Urinary bladder (tissue), 4 donors: ENCODE measurements around the gene BIRC3. TPM values are rescaled to one million over a fixed set of nuclear protein-coding genes. Genes with fewer than 3 reads are reported as not detected.
"Not testable (repeated sequence)": the region's sequence is repeated elsewhere in the genome, so short reads cannot be mapped to it uniquely, and the experiment has no call there.

Experiments
- DNase-seq: peaks from one replicate; pipeline ENCODE4 v3.0.0-alpha.2; 2015; ENCODE audit errors: extremely low spot score
- H3K27ac ChIP-seq: one replicate; pipeline ENCODE4 v1.5.1; 2013; ENCODE audit warnings: low read depth, mild to moderate bottlenecking, moderate library complexity
- H3K36me3 ChIP-seq: one replicate; pipeline ENCODE4 v1.6.1; 2013; ENCODE audit warnings: mild to moderate bottlenecking, moderate library complexity; ENCODE audit not compliant: insufficient read depth
- H3K4me1 ChIP-seq: one replicate; pipeline ENCODE4 v1.6.1; 2013; ENCODE audit warnings: mild to moderate bottlenecking, moderate library complexity; ENCODE audit not compliant: insufficient read depth
- H3K4me3 ChIP-seq: one replicate; pipeline ENCODE4 v1.5.1; 2013; ENCODE audit warnings: low read depth, low read length
- WGBS: extraction: QIAGEN DNeasy Blood & Tissue Kit; methylation state at CpG from one replicate; pipeline ENCODE4 v1.1.7; 2013; 5-methylcytosine and 5-hydroxymethylcytosine counted together
- polyA plus RNA-seq: library from polyadenylated mRNA; stranded (reverse); fragments of 200-250 nt; gene quantifications from one replicate; pipeline ENCODE4 v1.2.3, GENCODE V29; 2013
- total RNA-seq: library from RNA; depleted of rRNA; stranded (reverse); fragments of >200 nt; gene quantifications from one replicate; pipeline ENCODE4 v1.2.3, GENCODE V29; 2014
- donor health status: healthy with polysubstance abuse.
- donor health status: healthy.

The BIRC3 gene
- total and polyA plus RNA-seq, 2 donors = 5.2 to 6.2 TPM

GRCh38 chr11:102347462-102348370 is 30.4 kb downstream of the BIRC3 start:
- no peaks in the 10 kb centered on the region for H3K4me1 ChIP-seq
- H3K36me3 ChIP-seq = no peaks in the 10 kb centered on the region
- no peak for DNase-seq
- peak overlapping the region; percentile 82 for H3K4me3 ChIP-seq
- under 1% methylated on average over 33 of the region's 33 CpGs for WGBS
- peak overlapping the region; percentile 95 for H3K27ac ChIP-seq

DNA sequence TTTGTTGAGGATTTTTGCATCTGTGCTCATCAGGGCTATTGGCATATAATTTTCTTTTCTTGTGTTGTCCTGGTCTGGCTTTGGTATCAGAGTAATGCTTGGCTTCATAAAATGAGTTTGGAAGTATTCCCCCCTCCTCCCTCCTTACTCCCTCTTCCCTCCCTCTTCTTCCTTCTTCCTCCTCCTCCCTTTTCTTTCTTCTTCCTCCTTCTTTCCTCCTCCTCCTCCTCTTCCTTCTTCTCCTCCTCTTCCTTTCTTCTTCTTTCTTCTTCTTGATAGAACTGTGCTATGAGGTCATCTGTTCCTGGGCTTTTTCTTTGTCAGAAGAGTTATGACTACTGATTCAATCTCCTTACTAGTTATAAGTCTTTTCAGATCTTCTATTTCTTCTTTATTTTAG is 39.8 kb downstream of the BIRC3 start:
- H3K27ac ChIP-seq = no peak overlapping the region
- DNase-seq = no peak
- H3K36me3 ChIP-seq = peaks cover 2% of the 10 kb centered on the region
- H3K4me3 ChIP-seq = no peak overlapping the region
- H3K4me1 ChIP-seq = no peaks in the 10 kb centered on the region

DNA sequence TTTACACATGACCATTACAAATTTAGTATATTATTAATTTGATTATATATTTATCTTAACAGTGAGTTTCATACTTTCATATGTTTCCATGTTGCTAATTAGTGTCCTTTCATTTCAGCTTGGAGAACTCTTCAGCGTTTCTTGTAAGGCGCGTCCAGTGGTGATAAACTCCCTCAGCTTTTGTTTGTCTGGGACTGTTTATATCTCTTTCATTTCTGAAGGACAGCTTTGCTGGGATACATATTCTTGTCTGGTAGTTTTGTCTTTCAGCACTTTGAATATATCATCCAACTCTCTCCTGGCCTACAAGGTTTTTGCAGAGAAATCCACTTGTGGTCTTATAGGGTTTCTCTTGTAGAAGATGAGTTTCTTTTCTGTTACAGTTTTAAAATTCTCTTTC is 42.1 kb downstream of the BIRC3 start:
- no peak for DNase-seq
- Histone ChIP-seq H3K27ac (no peak overlapping the region), H3K36me3 (peaks cover 2% of the 10 kb centered on the region), H3K4me1 (no peaks in the 10 kb centered on the region), H3K4me3 (no peak overlapping the region)
- WGBS = 86% methylated on average over 3 of the region's 3 CpGs

- Histone ChIP-seq H3K4me3 (no peak overlapping the region), H3K4me1 (no peaks in the 10 kb centered on the region), H3K27ac (no peak overlapping the region), H3K36me3 (peaks cover 2% of the 10 kb centered on the region)
- DNase-seq = no peak
- WGBS = 94% methylated on average over 3 of the region's 3 CpGs
Measured at GRCh38 chr11:102360681-102361080, 43.4 kb downstream of the BIRC3 start.

GRCh38 chr11:102361086-102362031 is 44.1 kb downstream of the BIRC3 start:
- H3K4me3 ChIP-seq = no peak overlapping the region
- WGBS = 96% methylated on average over 5 of the region's 5 CpGs
- no peak for DNase-seq
- no peak overlapping the region for H3K27ac ChIP-seq
- no peaks in the 10 kb centered on the region for H3K4me1 ChIP-seq
- peaks cover 2% of the 10 kb centered on the region for H3K36me3 ChIP-seq

GRCh38 chr11:102364991-102365390 is 47.7 kb downstream of the BIRC3 start:
- H3K4me1 ChIP-seq = no peaks in the 10 kb centered on the region
- H3K36me3 ChIP-seq = peaks cover 6% of the 10 kb centered on the region
- no peak overlapping the region for H3K4me3 ChIP-seq
- WGBS = 75% methylated on average over 1 of the region's 1 CpG
- no peak for DNase-seq
- no peak overlapping the region for H3K27ac ChIP-seq

DNA sequence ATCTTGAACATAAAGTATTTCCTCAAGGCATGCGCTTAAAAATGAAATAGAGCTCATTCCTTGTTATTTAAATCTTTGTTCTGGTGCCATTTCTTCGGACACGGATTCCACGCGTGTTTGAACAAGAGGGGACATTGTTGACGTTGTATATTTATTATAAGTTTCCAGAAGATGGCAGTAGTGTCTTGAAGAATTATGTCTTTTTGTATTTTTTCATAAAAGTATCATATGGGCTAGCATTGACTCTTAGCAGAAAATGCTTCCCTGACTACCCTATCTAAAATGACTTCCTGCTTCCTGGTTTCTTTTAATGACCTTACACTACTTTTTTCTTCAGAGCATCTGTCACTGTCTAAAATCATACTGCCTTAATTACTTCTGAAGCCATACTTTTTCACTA is 50.1 kb downstream of the BIRC3 start:
- Histone ChIP-seq H3K36me3 (peaks cover 3% of the 10 kb centered on the region), H3K4me3 (no peak overlapping the region), H3K27ac (no peak overlapping the region), H3K4me1 (no peaks in the 10 kb centered on the region)
- WGBS = 36% methylated on average over 6 of the region's 6 CpGs
- no peak for DNase-seq

GRCh38 chr11:102368472-102368871 is 51.2 kb downstream of the BIRC3 start:
- WGBS = 91% methylated on average over 3 of the region's 3 CpGs
- Histone ChIP-seq H3K4me1 (no peaks in the 10 kb centered on the region), H3K27ac (no peak overlapping the region), H3K36me3 (peaks cover 3% of the 10 kb centered on the region), H3K4me3 (no peak overlapping the region)
- DNase-seq = no peak

DNA sequence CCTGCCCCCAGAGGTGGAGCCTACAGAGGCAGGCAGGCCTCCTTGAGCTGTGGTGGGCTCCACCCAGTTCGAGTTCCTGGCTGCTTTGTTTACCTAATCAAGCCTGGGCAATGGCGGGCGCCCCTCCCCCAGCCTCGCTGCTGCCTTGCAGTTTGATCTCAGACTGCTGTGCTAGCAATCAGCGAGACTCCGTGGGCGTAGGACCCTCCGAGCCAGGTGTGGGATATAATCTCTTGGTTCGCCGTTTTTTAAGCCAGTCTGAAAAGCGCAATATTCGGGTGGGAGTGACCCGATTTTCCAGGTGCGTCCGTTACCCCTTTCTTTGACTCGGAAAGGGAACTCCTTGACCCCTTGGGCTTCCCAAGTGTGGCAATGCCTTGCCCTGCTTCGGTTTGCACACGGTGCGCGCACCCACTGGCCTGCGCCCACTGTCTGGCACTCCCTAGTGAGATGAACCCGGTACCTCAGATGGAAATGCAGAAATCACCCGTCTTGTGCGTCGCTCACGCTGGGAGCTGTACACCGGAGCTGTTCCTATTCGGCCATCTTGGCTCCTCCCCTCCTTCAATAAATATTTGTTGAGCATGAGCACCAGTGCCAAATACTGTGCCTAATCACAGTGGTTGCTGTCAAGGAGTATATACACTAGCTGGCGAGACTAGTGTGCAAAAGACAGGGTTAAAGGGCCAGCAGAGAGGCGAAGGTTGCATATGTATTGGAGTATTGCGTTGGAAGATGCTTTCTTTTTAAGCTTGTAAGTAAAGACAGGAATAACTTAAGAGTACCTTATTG is 57.5 kb downstream of the BIRC3 start:
- not testable (repeated sequence) for H3K36me3 ChIP-seq, H3K27ac ChIP-seq, H3K4me3 ChIP-seq, DNase-seq, H3K4me1 ChIP-seq
- 85% methylated on average over 31 of the region's 31 CpGs for WGBS

DNA sequence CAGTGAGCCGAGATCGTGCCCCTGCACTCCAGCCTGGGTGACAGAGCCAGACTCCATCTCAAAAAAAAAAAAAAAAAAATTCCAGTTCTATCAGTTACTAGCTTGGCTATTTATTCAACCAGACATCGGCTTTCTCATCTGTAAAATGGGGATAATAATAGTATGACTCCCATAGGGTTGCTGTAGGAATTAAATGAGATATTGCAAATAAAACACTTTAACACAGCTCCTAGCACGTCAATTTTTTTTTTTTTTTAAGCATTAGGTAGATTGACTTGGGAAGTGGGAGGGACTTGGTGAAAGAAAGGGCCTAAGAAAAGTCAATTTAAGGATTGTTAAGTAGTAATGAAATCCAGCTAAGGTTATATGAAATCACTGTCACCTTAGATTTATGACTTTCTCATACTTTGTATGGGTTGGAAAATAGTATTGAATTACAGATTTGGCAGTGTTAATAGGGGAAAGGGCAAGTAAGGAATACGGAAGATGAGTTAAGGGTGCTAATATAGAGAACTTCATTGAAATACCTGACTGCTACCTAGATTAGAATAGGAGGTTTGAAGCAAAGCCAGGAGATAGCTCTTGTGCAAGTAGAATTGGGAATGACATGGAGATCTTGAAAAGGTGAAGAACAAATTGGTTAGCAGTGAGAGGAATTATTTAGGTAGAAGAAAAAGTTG is 58.6 kb downstream of the BIRC3 start:
- no peak overlapping the region for H3K4me3 ChIP-seq
- no peak for DNase-seq
- WGBS = 92% methylated on average over 5 of the region's 5 CpGs
- H3K36me3 ChIP-seq = peaks cover 4% of the 10 kb centered on the region
- no peaks in the 10 kb centered on the region for H3K4me1 ChIP-seq
- H3K27ac ChIP-seq = no peak overlapping the region

- DNase-seq = no peak
- Histone ChIP-seq H3K36me3 (peaks cover 4% of the 10 kb centered on the region), H3K27ac (no peak overlapping the region), H3K4me3 (no peak overlapping the region), H3K4me1 (no peaks in the 10 kb centered on the region)
- WGBS = 77% methylated on average over 2 of the region's 2 CpGs
Measured at GRCh38 chr11:102377891-102378290, 60.6 kb downstream of the BIRC3 start.

DNA sequence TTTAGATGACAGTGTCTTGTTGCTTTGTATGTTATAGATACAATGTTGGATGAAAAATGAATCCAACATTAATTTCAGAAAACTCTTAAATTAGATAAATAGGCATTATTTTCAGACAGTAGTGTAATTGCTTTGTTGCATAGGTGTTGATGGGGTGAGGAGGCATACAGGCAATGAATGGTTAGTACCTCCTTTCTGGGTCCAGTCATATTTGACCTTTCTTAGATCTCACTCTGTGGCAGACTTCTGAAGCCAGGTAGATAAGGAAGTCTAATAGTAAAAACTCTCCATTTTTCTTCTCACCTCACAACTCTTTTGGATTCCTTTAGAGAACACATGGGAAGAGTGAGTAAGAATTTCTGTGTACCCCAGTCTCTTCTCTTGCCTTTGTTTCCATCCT is 61.5 kb downstream of the BIRC3 start:
- Histone ChIP-seq H3K36me3 (peaks cover 4% of the 10 kb centered on the region), H3K27ac (no peak overlapping the region), H3K4me1 (no peaks in the 10 kb centered on the region), H3K4me3 (no peak overlapping the region)
- no peak for DNase-seq

DNA sequence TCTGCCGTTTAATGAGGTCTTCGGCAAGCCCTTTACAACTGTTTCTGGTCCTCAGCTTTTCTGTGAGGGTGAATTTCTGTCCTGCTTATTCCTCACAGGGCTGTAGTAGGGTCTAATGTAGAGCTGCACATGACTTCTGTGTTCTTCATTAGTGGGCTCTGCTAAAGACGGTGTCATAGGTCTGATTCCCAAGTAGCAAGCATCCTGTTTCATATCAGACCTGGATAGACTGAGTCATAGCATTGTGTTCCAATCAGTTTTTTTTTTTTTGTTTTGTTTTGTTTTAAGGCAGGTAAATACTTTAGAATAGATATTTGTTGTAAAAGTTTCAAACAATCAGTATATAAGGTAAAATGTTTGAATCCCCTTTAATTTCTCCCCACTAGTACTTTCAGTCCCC is 65.1 kb downstream of the BIRC3 start:
- H3K27ac ChIP-seq = no peak overlapping the region
- WGBS = 89% methylated on average over 3 of the region's 3 CpGs
- no peak for DNase-seq
- peaks cover 4% of the 10 kb centered on the region for H3K36me3 ChIP-seq
- no peak overlapping the region for H3K4me3 ChIP-seq
- no peaks in the 10 kb centered on the region for H3K4me1 ChIP-seq
